ENCODE results near the gene TCL1A.
"Not testable (repeated sequence)": the region's sequence is repeated elsewhere in the genome, so short reads cannot be mapped to it uniquely, and the experiment has no call there.

Gene TCL1A, protein sequence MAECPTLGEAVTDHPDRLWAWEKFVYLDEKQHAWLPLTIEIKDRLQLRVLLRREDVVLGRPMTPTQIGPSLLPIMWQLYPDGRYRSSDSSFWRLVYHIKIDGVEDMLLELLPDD

DNA sequence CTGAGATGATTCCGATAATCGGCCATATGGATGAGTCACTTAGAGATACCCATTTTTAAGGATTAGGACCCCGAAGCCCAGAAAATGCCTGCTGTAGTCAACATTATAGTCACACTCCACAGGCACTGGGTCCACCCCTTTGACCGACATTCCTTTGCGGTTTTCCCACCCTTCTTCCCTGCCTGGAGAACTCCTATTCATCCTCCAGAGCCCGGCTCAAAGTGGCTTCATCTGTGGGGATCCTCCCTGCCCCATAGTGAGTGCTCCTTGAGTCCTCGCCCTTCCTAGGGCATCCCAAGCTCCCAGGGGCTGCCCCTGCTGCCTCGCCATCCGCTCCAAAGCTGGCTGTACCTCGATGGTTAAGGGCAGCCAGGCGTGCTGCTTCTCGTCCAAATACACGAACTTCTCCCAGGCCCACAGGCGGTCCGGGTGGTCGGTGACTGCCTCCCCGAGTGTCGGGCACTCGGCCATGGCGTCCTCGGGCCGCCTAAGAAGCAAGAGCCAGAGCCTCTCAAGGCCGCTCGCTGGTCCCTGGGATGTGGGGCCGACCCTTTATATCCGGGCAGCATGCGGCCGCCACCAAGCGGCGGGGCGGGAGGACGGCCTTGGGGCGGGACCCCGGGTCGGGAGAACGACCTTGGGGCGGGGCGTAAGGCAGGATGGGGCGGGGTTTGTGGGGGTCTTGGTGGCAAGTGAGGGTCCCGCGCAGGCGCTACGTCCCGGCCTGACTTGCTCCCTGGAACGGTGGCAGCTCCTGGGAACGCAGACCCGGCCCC is at the start of gene TCL1A:
Gene TCL1A (minus strand): TSS at position 530 of the 776 bp plus-strand sequence. CDS start 59 bp downstream, at position 471.
- DNase-seq (ENCODE audit: low read depth), result no peak

DNA sequence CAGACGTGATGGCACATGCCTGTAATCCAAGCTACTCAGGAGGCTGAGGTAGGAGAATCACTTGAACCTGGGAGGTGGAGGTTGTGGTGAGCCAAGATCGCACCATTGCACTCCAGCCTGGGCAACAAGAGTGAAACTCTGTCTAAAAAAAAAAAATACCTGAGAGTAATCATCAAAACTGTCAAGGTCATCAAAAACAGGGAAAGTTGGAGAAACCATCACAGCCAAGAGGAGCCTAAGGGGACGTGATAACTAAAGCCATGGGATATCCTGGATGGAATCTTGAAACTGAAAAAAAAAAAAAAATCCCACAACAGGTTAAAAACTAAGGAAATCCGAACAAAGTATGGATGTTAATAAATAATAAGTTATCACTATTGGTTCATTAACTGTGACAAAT is 49.1 kb upstream of the TCL1A start:
- DNase-seq (ENCODE audit: low read depth), result not testable (repeated sequence)

DNA sequence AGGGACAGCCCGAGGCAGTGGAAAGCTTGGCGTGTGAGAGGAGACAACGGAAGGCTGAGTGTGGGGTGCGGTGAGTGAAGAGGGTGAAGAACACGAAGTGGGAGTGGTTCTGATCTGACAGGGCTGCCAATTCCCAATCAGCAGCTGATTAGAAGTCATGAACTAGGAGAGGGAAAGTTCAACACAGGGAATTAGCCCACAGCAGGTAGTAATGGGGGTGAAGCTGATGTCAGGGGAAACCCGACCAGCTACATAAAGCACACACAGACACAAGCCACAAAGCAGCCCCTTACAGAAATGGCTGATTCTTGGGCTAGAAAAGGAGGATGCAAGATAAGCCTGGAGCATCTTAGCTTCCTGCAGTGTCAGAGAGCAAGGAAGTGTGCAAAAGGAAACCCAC is 47.5 kb upstream of the TCL1A start:
- no peak for DNase-seq (ENCODE audit: low read depth)

DNA sequence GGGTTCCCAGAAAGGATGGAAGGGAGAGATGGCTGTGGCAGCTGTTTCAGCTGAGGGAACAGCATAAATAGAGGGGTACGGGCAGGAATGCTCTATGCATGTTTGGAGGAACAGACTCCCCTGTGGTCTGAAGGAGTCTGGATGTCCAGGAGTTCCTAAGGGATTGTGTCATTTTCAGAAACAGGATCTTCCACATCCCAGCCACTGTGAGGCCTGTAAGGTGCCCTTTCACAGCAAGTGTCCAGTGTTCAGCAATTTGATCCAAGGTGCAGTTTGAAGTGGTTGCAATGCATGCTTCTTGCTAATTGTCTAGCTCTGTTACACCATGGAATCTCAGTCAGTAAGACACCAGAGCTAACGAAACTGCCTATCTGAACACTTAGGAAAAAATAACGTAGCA is 46.7 kb upstream of the TCL1A start:
- no peak for DNase-seq (ENCODE audit: low read depth)

DNA sequence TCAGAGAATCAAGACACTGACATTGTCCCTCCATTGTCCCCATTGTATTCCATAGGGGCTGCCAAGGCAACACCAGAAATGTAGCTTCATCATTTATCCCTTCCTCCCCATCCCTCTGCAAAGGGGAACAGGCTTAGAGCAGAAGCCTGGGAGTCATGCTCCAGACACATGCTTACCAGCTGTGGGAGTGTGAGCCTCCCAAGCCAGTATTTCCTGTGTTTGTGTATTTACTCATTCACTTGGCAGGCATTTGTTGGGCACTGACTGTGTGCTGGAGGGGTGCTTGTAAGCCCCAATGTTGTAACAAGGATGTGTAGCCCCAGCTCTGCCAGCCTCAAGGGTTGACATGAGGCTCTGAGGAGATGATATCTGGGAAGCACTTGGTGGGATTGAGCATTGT is 46.0 kb upstream of the TCL1A start:
- DNase-seq (ENCODE audit: low read depth), result no peak

DNA sequence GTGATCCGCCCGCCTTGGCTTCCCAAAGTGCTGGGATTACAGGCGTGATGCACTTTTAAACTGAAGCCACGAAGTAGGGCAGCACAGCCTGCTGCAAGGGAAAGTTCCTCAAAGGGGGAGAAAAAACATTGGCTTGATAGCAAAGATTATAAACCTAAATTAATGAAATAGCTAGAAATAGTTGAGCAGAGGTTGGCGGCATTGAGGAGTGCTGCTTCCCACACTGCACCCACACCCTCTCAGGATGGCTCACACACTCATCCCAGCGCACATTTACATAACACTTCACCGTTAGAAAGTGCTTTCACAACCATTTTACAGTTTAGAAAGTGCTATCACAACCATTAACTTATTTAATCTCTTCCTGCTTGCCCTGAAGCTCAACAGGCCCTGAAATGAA is 44.4 kb upstream of the TCL1A start:
- DNase-seq (ENCODE audit: low read depth), result no peak

DNA sequence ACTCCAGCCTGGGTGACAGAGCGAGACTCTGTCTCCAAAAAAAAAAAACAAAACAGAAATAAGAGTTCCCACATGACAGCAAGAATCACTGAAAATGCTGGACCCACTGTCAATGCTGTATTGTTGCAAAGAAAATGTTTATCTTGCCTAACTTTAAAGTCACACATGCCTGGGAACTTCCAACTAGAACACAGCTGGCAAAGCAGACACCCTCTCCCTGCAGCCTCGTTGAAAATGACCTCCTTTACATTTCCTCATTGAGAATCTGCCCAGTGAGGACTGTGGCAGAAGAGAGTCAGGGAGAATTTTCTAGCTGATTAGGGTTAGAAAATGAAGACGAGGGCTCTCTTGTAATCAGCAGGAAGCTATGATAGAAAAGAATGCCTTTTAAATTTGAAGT is 42.8 kb upstream of the TCL1A start:
- no peak for DNase-seq (ENCODE audit: low read depth)

DNA sequence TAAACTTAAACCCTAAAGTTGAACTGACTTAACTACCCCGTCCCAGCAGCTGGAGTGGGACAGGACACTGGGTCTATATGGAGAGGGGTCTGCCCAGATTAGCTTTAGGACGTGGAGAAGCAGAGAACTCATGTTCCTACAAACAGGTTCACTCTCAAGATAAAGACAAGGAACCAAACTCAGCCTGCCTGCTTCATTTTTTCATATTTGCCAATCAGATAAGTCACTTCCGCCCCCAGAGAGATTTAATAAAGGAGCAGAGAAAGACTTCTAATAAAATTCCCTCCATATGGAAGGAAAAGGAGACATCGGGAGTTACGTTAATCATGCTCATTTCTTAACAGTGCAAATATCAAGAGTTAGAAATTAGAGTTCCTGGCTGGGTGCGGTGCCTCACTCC is 42.2 kb upstream of the TCL1A start:
- DNase-seq (ENCODE audit: low read depth), result no peak

DNA sequence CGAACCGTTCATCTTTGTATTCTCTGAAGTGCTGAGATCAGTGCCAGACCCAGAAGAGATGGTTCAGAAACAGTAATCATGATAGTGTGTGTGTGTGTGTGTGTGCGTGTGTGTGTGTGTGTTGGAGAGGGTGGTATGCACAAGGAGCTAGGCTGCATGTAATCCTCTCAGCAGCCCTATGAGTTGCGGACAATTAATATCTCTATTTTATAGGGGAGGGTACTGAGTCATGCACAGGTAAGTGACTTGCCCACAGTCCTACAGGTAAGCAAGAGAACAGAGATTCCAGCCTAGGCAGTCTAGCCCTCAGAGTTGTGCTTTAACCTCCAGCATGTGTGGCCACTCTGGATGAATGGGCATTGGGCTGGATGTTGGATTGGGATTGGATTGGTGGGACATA is 27.9 kb upstream of the TCL1A start:
- DNase-seq (ENCODE audit: low read depth), result no peak

DNA sequence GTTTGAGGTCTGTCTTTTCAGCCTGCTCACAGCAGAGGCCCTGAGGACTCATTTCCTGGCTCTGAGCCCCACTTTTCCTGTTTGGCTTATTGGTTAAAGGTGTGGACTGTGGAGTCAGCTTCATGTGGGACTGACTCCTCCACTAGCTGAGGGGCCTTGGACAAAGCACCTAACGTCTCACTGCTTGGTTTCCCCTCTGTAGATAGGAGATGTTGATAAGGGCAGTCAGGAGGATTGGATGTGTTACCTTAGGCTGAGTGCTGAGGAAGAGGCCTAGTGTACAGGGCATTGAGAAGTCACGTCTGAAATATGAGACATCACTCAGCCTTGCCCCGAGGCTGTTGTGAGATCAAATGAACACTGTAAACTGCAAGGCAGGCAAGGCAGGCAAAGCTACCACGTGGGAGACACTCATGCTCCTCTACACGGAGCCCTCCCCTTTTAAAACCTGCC is 27.1 kb upstream of the TCL1A start:
- no peak for DNase-seq (ENCODE audit: low read depth)

DNA sequence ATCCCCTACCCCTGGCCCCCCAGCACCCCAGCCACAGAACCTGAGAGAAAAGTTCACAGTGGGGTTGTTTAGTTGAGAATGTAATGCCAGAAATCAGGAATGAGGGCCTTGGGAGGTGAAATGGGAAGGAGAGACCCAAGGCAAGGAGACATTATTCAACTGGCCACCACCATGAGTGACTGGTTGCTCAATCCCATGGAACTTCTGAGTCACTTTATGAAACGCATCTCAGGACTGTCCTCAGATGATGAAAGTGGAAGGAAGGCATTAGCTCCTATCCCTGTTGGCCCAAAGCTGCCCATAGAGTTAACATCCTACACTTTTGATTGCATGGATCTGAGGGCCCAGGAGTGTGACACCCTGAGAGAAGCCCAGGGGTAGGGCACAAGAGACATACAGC is 25.4 kb upstream of the TCL1A start:
- no peak for DNase-seq (ENCODE audit: low read depth)

DNA sequence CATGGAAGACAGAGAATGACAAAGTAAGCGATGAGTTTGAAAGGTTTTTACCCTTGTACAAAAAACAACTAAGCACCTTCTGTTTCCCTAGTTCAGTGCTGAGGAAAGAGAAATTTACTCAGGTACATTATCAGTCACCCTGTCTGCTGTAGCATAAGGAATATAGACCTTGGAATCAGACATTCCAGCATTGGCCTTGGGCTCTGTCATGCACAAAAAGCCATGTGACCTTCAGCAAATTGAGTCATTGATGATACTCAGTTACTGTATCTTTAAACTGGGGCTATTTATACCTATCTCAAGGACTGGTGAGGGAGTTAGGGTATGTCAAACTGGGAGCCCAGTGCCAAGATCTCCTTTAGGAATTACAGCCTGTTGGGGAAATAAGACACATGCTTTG is 19.3 kb upstream of the TCL1A start:
- no peak for DNase-seq (ENCODE audit: low read depth)

DNA sequence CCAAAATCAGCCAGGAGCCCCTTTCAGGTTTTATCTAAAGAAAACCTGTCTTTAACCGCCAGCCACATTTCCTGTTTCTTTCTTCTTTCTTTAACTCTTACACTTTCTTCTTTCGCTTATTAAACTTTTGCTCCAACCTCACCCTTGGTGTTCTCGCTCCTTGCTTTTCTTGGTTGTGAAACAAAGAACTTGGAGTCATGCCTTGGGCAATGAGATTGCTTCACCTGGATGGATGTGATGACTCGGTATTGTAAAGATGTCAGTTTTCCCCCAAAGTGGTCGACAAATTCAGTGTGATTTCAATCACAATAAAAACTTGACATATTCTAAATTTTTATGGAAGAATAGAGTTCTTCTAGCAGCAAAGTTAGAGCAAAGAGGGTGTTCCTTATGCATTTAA is 16.2 kb upstream of the TCL1A start:
- DNase-seq (ENCODE audit: low read depth), result no peak

DNA sequence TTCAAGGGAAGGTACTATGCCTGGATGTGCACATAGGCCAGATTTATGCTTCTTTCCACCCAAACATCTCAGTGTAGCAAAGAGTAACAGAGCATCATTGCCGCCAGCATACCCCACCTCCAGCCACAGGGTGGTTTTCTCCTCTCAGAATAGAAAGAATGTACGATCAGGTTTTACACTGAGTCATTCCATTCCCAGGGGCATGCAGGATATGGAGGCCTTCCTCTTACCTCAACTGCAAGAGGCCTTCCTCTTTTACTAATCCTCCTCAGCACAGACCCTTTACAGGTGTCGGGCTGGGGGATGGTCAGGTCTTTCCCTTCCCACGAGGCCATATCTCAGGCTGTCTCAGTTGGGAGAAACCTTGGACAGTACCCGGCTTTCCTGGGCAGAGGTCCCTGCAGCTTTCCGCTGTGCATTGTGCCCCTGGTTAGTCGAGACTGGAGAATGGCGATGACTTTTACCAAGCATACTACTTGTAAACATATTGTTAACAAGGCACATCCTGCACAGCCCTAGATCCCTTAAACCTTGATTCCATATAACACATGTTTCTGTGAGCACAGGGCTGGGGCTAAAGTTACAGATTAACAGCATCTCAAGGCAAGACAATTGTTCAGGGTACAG is 15.6 kb upstream of the TCL1A start:
- DNase-seq (ENCODE audit: low read depth), result not testable (repeated sequence)

DNA sequence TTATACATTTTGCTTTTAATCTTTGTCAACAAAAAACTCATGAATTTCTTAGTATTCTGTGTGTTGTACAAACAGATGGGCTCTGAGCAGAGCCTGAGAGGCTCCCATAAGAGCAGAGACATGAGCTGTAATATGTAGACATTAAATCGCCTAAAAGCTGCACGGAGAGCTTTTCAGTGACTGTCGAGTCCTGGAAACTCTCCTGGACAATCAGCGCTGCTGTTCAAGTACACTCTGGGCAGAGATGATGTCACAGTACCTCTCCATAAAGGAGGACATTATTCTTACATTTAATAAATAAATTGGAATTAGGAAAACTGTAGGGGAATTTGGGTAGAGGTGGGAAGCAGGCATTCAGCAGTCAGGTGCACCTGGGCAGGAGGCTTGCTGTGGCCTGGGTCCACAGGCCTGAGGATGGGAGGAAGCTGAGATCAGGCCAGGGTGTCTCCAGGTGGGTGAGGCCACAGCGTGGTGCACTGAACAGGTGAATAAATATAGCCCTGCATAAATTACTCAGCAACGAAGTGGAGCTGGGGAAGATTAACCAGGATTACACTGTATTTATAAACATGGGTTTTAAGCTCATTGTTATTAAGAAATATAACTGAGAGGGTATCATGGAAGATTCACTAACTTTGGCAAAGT is 13.3 kb upstream of the TCL1A start:
- DNase-seq (ENCODE audit: low read depth), result no peak

DNA sequence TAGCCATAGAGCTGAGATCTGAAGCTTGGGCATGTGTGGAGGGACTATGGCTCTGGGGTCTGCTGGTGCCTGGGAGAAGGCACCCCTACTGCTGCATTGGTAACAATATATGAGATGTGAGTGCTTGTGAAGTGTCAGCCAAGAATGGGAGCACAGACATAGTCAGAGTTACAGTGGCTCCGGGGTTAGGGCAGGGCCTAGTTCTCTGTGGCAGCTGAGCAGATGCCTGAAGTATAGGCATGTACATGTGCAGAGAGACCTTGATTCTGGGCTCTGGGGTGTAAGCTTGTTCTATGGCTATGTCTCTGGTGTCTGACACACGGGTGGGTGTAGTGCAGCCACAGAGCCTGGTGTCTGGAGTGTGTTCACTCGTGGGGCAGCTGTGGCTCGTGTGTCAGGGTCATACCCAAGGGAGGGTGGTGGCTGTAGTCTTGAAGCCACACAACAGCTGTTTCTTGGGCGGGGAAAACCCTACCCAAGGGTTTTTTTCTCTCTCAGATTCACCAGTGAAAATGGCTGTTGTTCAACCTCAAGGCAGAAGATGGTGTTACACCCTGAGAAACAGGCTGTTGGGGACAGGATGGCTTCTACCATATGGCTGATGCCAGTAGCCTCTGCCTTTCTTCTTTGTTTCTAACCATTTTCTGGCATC is 11.9 kb upstream of the TCL1A start:
- DNase-seq (ENCODE audit: low read depth), result no peak

DNA sequence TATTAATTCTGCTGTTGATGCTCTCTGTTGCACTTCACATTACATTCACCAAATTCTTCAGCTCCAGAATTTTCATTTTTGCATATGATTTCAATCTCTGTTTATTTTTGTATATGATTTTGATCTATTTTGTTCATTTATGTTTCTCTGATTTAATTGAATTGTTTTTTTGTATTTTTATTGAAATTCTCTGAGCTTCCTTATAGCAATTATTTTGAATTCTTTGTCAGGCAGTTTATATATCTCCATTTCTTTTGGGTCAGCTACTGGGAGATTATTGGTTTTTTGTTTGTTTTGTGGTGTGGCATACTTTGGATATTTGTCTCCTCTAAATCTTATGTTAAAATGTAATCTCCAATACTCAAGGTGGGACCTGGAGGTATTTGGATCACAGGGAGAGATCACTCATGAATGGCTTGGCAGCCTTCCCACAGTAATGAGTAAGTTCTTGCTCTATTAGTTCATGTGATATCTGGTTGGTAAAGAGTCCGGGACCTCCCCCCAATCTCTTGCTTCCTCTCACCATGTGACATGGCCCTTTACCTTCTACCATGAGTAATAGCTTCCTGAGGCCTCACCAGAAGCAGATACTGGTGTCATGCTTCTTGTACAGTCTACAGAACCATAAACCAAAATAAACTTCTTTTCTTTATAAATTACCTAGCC is 8.7 kb upstream of the TCL1A start:
- DNase-seq (ENCODE audit: low read depth), result no peak

DNA sequence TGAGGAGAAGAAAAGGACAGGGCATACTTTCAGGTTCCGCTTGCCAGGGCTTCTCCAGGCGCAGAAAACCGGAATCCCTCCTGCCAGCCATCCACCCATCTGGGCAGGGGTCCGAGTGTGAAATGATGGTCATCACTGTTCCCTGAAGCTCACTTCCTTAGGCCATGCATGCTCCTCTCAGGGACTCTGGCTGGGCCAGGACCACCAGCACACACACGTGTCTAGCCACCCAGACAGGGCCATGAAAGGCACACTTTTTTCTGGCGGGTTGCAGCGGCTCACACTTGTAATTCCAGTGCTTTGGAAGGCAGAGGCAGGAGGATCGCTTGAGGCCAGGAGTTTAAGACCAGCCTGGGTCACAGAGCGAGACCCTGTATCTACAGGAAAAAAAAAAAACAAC is 1.5 kb downstream of the TCL1A start:
- DNase-seq (ENCODE audit: low read depth), result no peak

DNA sequence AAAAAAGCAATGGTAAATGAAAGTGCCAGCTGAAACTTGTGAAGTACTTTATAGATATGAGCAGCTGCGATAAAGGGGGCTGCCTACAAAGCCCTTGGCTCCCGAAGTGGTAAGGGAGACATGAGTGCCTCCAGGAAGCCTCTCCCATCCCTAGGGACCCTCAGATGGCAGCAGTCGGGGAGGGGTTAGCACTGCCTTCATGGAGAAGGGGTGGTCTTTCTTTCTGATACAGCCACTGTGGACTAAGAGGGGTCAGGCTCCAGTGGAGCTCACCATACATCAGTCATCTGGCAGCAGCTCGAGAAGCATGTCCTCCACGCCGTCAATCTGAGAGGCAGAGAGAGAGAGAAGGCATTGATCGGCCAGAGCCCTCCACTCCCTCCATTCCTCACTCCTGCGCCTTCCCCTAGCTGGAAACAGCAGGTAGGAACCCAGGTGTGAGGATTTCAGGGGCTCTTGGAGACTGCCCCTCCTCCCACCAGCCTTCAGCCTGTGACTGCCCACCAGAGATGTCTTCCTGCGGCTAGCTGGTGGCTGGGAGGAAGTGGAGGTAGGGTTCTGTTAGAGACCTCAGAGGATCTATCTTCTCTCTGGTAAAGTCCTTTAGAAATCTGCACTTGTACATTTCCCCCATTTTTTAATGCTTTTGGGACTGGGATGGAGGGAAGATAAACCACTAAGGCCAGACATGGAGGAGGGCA is 2.3 kb downstream of the TCL1A start:
- no peak for DNase-seq (ENCODE audit: low read depth)

DNA sequence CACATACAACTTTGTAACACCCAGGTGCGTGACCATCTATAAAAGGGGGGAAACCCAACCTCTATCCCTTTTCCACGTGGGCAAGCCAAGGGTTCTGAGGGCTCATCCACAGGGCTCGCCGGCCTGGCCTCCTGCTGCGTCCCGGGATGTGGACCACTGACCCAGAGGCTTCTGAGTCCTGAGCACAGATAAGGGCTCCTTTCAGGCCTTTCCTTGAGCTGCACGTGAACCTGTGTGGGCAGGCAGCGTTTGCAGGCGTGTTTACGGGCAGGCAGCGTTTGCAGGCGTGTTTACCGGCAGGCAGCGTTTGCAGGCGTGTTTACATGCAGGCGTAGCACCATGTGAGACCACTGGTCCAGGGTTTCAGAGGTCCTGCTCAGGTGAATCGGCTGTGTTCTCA is 3.8 kb downstream of the TCL1A start:
- no peak for DNase-seq (ENCODE audit: low read depth)

DNA sequence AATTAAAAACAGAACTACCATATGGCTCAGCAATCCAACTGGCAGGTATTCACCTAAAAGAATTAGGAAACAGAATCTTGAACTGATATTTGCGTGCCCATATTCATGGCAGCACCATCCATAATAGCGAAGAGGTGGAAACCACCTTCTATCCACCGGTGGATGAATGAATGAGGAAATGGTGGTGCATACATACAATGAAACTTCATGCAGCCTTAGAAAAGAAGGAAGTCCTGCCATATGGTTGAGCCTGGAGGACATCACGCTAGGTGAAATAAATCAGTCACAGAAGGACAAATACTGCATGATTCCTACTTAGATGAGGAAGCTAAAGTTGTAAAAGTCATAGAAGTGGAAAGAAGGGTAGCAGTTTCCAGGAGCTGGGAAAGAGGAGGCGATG is 6.6 kb downstream of the TCL1A start:
- no peak for DNase-seq (ENCODE audit: low read depth)

All from activated T-helper 1 cell treated with Interleukin-2 at 50 U/mL for 16 hours (primary cell).